ENCODE measurements around the gene AMN. TPM values are rescaled to one million over a fixed set of nuclear protein-coding genes. Genes with fewer than 3 reads are reported as not detected.

Gene AMN
- total RNA-seq, 1 donor from 2014 or later, result 11.8 TPM

DNA sequence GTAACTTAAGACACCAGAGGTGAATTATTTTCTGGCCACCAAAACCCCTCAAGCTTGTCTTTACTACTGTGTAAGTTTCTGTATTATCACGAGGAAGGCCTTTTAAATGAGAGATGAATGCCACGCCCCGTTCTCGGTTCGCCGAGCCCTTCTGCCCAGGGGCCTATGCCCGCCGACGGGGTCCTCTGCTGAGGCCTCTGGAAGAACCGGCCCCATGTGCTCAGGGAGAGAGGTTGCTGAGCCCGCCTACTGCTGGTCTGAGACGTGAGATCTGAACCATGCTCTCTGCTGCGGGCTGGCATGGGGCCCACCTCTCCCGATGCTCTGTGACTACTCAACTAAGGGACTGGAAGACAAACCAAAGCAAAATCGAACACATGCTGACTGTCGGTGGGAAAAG, 21.0 kb downstream of the AMN start:
- Histone ChIP-seq H3K4me3 (no peak overlapping the region), H3K27ac (no peak overlapping the region), H3K27me3 (no peaks in the 10 kb centered on the region), H3K4me1 (no peaks in the 10 kb centered on the region), H3K36me3 (peaks cover 0 to 84% of the 10 kb centered on the region in 2 donors), H3K9me3 (no peaks in the 10 kb centered on the region)
- TF ChIP-seq POLR2A (IDR thresholded peaks at IDR 0.05) (no peak), POLR2AphosphoS5 (IDR thresholded peaks at IDR 0.05; ENCODE audit: insufficient read depth in 1 of 2, low read depth in 1 of 2) (no peak), CTCF (IDR thresholded peaks at IDR 0.05) (no peak)
- DNase-seq (ENCODE audit: extremely low spot score in 2 of 2), result no peak
- intact Hi-C loops (cut with DNase I), result no loop called here

- no peaks in the 10 kb centered on the region for H3K4me1 ChIP-seq
- intact Hi-C loops (cut with DNase I), result no loop called here
- H3K36me3 ChIP-seq, result peaks cover 0 to 83% of the 10 kb centered on the region in 2 donors
- TF ChIP-seq POLR2A (IDR thresholded peaks at IDR 0.05), result no peak
- no peak for TF ChIP-seq CTCF (IDR thresholded peaks at IDR 0.05)
- no peak for TF ChIP-seq POLR2AphosphoS5 (IDR thresholded peaks at IDR 0.05; ENCODE audit: insufficient read depth in 1 of 2, low read depth in 1 of 2)
- no peaks in the 10 kb centered on the region for H3K27me3 ChIP-seq
- no peaks in the 10 kb centered on the region for H3K9me3 ChIP-seq
- no peak for DNase-seq (ENCODE audit: extremely low spot score in 2 of 2)
- no peak overlapping the region for H3K27ac ChIP-seq
- H3K4me3 ChIP-seq, result no peak overlapping the region
Measured at GRCh38 chr14:102943979-102944378, 21.5 kb downstream of the AMN start.

DNA sequence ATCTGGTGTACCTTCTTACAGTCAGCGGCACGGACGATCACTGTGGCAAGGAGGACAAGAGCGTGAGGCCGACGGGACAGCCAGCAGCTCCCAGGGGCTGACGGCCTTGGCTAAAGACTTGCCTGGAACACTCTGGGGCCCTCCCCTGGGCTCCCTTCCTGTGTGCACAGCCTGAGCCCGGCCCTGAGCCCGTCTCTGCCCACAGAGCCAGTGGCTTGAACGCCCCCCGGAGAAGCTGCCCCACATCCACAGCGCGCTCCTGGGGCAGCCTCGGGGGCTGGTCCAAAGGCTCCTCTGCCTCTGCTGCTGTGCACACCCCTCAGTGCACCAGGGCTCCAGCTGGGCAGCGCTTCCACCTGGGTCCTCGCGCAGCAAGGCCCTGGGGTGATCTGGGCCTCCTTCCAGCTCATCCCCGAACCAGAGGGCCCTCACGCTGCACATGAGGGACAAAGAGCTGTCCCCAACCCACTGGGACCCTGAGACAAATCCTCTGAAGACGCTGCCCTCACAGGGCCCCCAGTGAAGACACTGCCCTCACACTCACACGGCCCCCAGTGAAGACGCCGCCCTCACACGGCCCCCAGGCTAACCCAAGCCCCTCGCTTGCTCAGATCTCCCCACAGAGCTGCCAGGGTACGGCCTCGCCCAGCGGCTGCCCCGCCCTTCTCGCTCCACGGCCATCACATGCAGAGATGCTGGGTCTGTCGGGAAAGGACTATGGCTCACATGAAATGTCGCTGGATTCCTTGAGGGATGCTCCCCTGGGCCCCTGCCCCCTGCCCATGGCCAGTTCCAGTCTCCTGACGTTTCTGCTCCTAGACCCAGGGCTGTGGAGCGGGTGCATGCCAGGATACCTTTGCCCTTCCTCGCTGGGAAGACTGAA, 22.2 kb downstream of the AMN start:
- intact Hi-C loops (cut with DNase I), result no loop called here
- H3K4me1 ChIP-seq, result no peaks in the 10 kb centered on the region
- no peak overlapping the region for H3K4me3 ChIP-seq
- no peaks in the 10 kb centered on the region for H3K9me3 ChIP-seq
- no peak for TF ChIP-seq POLR2AphosphoS5 (IDR thresholded peaks at IDR 0.05; ENCODE audit: insufficient read depth in 1 of 2, low read depth in 1 of 2)
- no peak for TF ChIP-seq CTCF (IDR thresholded peaks at IDR 0.05)
- no peak for TF ChIP-seq POLR2A (IDR thresholded peaks at IDR 0.05)
- no peaks in the 10 kb centered on the region for H3K27me3 ChIP-seq
- no peak overlapping the region for H3K27ac ChIP-seq
- H3K36me3 ChIP-seq, result peaks cover 0 to 90% of the 10 kb centered on the region in 2 donors
- no peak for DNase-seq (ENCODE audit: extremely low spot score in 2 of 2)

DNA sequence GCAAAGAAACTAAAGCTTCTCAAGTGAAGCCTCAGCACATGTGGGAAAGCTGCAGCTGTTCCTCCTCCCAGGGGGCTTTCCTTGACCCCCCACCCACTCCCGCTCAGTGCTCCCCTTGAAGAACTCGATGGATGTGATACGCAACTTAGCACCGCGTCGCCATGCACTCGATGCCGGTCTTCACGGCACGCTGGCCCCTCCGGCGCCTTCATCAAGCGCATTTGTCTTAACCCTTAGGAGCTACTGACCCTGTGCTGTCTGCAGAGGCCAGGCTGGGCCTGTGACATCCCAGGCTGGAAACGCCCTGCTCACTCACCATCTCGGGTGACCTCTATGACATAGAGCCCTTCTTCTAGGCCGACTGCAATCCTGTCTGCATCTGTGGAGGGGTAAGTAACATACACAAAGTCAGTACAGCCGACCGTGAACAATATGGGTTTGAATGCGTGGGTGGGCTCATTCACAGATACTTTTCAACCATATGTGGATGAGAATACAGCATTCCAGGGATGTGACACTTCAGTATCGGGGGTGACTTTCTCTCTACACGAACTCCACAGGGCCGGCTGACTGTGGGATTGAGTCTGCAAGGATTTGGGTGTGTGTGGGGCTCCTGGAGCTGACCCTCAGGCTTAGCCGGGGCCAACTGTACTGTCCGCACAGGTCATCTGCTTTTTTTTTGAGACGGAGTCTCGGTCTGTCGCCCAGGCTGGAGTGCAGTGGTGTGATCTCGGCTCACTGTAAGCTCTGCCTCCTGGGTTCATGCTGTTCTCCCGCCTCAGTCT, 23.1 kb downstream of the AMN start:
- TF ChIP-seq CTCF (IDR thresholded peaks at IDR 0.05) (no peak), POLR2AphosphoS5 (IDR thresholded peaks at IDR 0.05; ENCODE audit: insufficient read depth in 1 of 2, low read depth in 1 of 2) (no peak), POLR2A (IDR thresholded peaks at IDR 0.05) (no peak)

More for the DNA sequence above, 23.1 kb downstream of the AMN start:
- H3K27me3 ChIP-seq, result no peaks in the 10 kb centered on the region
- H3K4me3 ChIP-seq, result no peak overlapping the region
- H3K36me3 ChIP-seq, result peaks cover 0 to 90% of the 10 kb centered on the region in 2 donors
- H3K27ac ChIP-seq, result no peak overlapping the region
- H3K4me1 ChIP-seq, result no peaks in the 10 kb centered on the region
- H3K9me3 ChIP-seq, result no peaks in the 10 kb centered on the region
- DNase-seq (ENCODE audit: extremely low spot score in 2 of 2), result no peak
- intact Hi-C loops (cut with DNase I), result no loop called here
